ENCODE data around the gene GOLGA1.

The GOLGA1 gene

DNA sequence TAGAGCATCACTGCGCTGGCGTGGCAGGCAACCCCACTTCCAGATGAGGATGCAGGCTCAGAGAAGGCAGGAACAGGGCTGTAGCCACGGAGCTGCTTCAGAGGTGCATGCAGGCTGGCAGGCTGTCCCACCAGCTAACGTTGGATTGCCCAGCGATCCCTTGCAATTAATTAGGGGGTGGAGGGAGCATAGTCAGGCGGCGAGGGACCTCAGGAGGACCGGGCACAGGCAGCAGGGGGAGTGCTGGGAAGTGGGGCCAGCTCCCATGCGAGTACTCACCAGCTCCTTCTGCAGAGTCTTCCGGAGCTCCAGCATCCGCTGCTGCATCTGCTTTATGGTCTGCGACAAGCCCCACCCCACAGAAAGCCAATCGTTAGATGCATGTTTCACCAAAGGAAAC, 58.7 kb downstream of the GOLGA1 start:
- DNase-seq, result no peak

DNA sequence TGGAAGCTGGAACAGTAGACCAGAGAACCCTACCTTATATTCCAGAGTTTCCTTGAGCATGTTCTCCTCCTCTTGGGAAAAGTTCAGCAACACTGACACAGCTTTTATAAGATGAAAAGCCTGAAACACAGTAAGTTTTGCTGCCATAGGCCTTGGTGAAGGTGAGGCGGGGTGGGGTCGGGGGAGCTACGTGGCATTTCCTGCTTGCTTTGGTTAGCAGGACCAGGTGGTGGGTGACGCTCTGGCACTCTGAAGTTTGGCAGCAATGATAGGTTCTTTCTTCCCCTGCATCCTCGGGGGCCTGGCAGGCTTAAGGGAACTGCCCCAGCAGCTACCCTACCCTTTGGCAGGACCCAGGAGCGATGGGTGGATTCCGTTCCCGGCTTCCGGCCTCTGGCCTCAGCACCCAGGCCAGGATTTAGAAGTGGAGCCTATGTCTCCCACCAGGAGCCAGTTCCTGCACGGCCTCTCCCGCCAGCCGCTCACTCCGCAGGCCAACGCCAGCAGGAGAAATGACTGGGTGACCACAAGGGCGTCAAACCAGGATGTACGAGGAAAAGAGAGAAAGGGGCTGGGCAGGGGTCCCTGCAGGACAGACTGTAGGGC, 59.6 kb downstream of the GOLGA1 start:
- DNase-seq, result peak in 1 of 3 donors; percentile 3

DNA sequence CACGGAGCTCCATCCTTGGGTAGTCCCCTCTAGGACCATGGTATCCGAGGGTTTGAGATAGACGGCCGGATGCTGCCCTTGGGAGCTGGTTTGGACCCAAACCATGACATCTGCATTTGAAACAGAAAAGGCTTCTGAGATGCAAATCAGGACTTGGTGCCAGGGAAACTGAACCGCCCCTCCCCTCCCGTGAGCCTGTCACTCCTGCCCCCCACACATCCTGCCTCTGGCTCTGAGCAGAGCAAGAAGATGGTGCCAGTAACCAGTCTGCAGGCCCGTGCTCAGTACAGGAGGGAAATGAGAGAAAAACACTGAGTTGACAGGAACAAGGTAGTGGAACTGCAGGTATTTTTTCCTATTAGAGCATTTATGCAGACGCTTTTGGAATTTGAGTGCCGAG, 60.4 kb downstream of the GOLGA1 start:
- peak in 1 of 3 donors; percentile 15 for DNase-seq

GRCh38 chr9:124879226-124879625, 61.7 kb downstream of the GOLGA1 start:
- peak in 1 of 3 donors; percentile 17 for DNase-seq

DNA sequence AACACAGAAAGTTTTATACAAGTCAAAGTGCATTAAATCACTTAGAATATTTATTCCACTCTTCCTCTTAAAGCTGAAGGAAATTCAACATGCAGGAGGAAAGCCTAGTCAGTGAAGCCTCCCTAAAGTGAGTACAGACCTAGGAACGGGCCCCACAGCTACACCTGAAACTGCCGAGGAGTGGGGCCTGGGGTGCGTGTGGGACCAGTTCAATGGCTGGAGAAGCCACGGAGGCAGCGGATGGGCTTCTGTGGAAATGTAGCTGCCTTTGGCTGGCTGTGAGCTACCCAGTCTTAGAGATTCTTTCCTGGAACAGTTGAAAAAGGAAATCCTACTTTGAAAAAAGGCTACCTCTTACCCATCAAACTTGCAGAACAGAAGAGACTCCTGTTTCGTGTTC, 62.4 kb downstream of the GOLGA1 start:
- DNase-seq, result no peak

DNA sequence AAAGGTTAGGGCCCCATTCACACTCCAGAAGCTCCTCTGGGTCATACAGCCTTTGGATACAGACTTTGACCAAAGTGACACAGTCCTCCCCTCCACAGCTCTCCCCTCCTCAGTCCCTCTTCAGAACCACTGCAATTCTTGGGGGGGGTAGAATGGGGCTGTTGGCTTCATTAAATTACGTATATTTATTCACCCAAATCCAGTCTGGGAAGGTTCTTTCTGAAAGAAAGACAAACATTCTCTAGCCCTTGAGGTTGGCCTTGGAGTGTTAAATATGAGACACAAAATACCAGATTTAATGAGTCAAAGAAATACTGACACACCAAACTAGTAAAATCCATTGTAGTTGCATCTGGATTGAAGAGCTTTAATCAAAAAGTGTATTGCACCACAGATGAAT, 62.9 kb downstream of the GOLGA1 start:
- no peak for DNase-seq

DNA sequence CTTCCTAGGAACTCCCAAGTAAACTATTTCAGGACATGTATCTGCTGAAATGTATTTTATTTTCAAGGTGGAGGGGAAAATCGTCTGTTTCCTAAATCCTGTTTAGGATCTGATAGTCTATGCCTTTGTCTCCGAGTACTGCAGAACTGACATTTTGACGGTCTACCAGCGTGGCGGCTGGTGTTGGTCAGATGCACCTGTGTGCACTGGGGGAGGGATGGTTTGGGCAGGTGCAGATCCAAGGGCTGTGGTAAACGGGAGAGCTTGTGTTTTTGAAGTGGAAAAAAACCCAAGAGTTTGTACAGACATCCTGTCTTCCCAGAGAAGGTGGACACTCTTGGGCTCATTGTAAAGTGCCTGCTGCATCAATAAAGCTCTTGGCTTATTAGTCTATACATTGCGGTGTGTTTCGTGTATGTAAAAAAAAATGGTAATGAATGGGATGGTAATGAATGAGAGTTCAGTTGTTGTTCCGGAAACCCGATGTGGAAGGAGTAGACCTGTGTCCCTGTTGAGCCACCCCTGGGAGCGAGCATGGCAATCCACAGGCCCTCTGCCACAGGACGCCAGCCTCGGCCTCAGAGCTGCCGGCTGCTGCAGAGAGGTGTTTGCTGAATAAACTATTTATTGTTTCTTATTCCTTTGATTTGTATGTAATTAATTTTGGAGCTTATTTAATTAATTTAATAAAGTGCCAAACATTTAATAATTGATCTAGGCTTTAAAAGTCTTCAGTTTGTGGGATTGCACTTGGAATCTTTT, 63.7 kb downstream of the GOLGA1 start:
- no peak for DNase-seq

DNA sequence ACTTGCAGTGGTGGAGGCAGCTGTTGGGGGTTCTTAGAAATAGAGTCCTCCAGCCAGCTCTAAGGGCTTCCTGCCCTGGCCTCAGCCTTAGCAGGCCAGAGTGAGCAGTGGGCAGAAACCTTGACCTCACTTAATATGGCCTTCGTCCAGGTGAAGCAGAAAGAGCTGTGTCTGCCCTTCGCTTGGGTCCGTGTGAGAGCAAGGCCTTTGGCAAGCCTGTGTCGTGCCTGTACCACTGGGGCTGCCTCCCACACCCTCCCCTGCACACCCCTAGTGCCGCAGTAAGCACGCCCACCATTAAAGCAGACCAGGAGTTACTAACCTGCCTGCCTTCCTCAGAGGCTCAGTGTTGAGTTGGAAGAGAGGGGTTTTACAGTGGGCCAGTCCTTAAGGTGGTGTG, 65.4 kb downstream of the GOLGA1 start:
- no peak for DNase-seq

- no peak for DNase-seq
These were observed 67.2 kb downstream of the GOLGA1 start for GRCh38 chr9:124873664-124874063.

DNA sequence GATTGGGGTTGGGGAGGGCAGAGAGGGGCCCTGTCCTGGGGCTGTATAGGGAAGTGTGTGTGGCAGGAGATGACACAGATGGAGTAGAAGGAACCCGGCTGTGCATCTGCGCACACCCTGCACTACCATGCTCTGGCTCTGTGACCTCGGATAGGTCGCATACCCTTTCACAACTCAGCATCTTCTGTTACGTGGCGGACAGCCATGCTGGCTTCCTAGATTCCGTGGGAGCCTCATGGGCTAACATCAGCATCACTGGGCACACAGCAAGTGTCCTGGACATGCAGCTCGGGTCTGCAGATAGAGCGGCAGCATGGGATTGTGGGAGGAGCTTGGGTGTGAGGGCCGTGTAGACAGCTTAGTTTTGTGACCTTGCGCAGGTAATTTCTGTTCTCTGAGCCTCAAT, 69.7 kb downstream of the GOLGA1 start:
- no peak for DNase-seq

- peak in 1 of 3 donors; percentile 36 for DNase-seq
These were observed 70.2 kb downstream of the GOLGA1 start for GRCh38 chr9:124870723-124871122.

GRCh38 chr9:124869986-124870560, 70.8 kb downstream of the GOLGA1 start:
- DNase-seq, result peak in 2 of 3 donors; percentile 47 to 59

DNA sequence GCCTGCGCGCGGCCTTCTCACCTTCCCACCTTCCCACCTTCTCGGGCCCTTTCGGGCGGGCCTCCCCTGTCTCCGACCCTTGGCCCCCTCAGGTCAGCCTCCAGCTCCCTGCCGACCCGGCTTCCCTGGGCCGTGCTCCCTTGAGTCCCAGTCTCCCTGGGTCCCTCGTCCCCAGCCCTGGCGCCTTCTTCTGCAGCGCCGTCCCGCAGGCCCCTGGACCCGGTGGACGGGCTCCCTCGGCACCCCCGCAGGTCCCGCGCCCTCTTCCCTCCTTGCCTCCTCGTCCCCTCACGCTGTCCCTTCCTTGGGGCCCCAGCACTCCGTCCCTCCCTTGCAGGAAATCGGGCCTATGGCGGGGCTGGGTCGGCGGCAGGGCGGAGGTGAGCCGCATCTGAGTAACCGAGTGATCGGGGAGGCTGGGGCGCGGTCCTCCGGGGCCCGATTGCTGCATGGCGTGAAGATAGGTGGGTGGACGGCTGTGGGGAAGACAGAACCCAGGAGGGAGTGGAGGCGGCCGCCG, 71.4 kb downstream of the GOLGA1 start:
- peak; percentile 31 to 63 (median 38) for DNase-seq

DNA sequence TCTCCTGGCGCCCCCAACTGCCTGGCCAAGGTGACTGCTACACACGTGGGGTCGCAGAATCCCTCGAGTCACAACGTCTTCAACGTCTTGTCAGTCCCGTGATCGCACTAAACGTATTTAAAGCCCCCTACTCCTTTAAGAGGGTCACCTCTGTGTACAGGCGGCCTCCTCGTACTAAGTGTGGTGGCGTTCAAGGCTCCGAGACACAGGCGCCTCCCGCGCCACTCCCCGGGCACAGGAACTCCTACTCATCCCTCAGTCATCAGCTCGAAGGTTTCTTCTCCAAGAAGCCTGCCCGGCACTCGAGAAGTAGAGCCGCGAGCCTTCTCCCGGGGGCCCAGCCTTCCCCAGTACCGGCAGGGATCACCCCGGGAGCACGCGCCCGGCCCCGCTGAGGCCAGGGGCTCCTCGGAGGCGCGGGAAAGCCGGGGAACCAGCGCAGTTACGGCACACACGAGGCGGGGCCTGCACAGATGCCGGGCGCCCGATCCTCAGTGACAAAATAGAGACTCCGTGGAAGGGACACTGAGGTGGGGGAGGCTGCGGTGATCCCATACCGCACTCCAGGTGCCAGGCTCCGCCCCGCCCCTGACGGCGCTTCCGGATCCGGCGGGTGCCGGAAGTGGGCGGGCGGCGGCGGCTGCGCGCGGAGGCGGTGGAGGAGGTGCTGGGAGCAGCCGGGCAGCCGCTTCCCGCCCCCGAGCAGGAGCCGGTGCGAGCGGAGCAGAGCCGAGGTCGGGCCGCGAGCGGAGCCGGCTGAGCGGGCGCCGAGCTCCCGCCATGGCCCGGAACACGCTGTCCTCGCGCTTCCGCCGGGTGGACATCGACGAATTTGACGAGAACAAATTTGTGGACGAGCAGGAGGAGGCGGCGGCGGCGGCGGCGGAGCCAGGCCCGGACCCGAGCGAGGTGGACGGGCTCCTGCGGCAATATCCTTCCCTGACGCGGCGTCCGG, 72.1 kb downstream of the GOLGA1 start:
- peak; percentile 86 to 96 (median 93) for DNase-seq

DNA sequence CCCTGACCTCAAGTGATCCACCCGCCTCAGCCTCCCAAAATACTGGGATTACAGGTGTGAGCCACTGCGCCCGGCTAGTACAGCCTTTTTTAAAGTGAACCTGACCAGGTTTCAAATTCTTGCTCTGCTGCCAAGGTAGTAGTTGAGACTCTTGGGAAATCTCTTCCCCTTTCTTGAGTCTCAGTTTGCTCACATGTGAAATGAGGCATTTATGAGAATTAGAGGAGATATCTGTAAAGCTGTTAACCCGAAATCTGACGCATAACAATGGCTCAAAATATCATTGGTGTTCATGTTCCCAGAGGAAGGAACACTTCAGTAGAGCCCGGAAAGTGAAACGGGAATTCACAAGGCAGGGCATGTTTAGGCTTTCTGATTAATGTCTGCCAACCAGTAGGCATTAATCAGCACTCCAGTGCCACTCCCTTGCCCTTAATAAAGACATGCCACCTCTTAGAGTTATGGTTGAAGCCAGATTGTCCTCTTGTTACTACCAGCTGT, 77.5 kb downstream of the GOLGA1 start:
- peak; percentile 33 to 76 (median 53) for DNase-seq

- peak; percentile 96 to 99 (median 98) for DNase-seq
These were observed 79.3 kb downstream of the GOLGA1 start, which contains the start of the genes ARPC5L and RPL35 for GRCh38 chr9:124861342-124862229. TSS of gene ARPC5L (plus strand) at chr9:124862130. CDS start at chr9:124869291, 7,161 bp downstream. TSS of gene RPL35 (minus strand) at chr9:124861957. CDS start at chr9:124861912, 45 bp downstream.

GRCh38 chr9:124860582-124861341, 80.1 kb downstream of the GOLGA1 start:
- peak in 1 of 3 donors; percentile 18 for DNase-seq

DNA sequence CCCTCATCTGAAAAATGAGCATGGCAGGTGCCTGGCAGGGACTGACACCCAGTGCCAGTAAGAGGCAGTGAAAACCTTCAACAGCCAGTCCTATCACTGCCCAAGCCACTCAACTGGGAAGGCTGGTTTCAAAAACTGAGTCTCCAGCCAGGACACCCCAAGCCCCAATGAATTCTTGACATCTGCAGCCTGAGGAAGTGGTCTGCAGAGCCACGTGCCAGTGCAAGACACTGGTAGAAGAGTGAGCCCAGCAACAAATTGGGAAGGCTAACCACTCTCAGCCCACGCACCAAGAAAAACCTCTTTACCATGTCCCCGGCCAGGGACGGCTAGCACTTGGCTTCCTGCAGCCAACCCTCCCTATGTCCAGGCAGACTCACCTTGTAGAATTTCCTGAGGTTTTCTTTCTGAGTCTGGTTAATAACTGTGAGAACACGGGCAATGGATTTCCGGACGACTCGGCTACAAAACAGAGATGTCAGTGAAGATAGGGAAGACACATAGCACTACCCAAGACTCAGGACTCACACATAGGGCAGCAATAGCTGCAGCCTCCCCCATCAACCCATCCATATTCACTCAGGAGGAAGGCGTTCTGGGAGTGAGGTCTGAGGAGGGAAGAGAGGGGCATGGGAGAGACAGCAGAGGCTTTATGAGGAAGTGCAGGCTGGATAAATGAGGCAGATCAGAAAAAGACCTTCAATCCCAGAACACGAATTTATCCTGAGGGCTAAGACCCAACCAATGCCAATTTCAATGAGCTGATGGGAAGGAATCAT, 80.9 kb downstream of the GOLGA1 start:
- no peak for DNase-seq

- no peak for DNase-seq
These were observed 82.4 kb downstream of the GOLGA1 start for GRCh38 chr9:124858330-124859046.
